Activated CD8-positive, alpha-beta T cell treated with anti-CD3 and anti-CD28 coated beads for 36 hours (primary cell): ENCODE data around the gene SYNC. TPM values are rescaled to one million over a fixed set of nuclear protein-coding genes. Genes with fewer than 3 reads are reported as not detected.
A peak's percentile ranks its signal among the peaks of the same experiment; 100 is the strongest.
"Not testable (repeated sequence)": the region's sequence is repeated elsewhere in the genome, so short reads cannot be mapped to it uniquely, and the experiment has no call there.

ENCODE experiments used
- ATAC-seq: fragments of 200-7000 bp; cut with Tn5 transposase; one replicate; pipeline ENCODE4 v1.10.0; 2021; ENCODE audit warnings: mild to moderate bottlenecking, moderate library complexity
- CTCF ChIA-PET: fragments of 350-600 bp; sonication (Branson Sonifier 250); formaldehyde crosslinking; loops from one replicate; lab custom pipeline; 2021; ENCODE audit warnings: antibody characterized with exemption; lab: Charles Lee
- POLR2A ChIA-PET: fragments of 350-600 bp; sonication (Branson Sonifier 250); formaldehyde crosslinking; loops from one replicate; lab custom pipeline; 2021; ENCODE audit warnings: antibody characterized with exemption; lab: Charles Lee
- DNase-seq: peaks from one replicate; pipeline ENCODE4 v3.0.0-alpha.2; 2020
- H3K27ac Mint-ChIP-seq: one replicate; pipeline ENCODE4 v1.8.0; 2021; ENCODE audit warnings: mild to moderate bottlenecking, mixed read lengths
- H3K27me3 Mint-ChIP-seq: one replicate; pipeline ENCODE4 v1.8.0; 2021; ENCODE audit warnings: mixed read lengths
- H3K36me3 Mint-ChIP-seq: one replicate; pipeline ENCODE4 v1.8.0; 2021; ENCODE audit warnings: low read depth, mixed read lengths
- H3K4me1 Mint-ChIP-seq: one replicate; pipeline ENCODE4 v1.8.0; 2021; ENCODE audit warnings: low read depth, mixed read lengths
- H3K4me3 Mint-ChIP-seq: one replicate; pipeline ENCODE4 v1.8.0; 2021; ENCODE audit warnings: mild to moderate bottlenecking, moderate library complexity, mixed read lengths
- H3K9me3 Mint-ChIP-seq: one replicate; pipeline ENCODE4 v1.8.0; 2021; ENCODE audit warnings: mixed read lengths
- CTCF ChIP-seq: fragments of 200-600 bp; IDR thresholded peaks from one replicate; pipeline ENCODE4 v1.8.0; 2022; ENCODE audit warnings: antibody characterized with exemption, mild to moderate bottlenecking
- intact Hi-C: fragments of 100-400 bp; cut with micrococcal nuclease; formaldehyde crosslinking; loops from one replicate; pipeline ENCODE4 v1.10.0; 2022
- total RNA-seq, 2 experiments: library from RNA; stranded (reverse); gene quantifications; one replicate each; pipeline ENCODE4 v1.2.3, GENCODE V29; 2021

Gene SYNC
- total RNA-seq, 2 experiments from 2014 or later = not detected

DNA sequence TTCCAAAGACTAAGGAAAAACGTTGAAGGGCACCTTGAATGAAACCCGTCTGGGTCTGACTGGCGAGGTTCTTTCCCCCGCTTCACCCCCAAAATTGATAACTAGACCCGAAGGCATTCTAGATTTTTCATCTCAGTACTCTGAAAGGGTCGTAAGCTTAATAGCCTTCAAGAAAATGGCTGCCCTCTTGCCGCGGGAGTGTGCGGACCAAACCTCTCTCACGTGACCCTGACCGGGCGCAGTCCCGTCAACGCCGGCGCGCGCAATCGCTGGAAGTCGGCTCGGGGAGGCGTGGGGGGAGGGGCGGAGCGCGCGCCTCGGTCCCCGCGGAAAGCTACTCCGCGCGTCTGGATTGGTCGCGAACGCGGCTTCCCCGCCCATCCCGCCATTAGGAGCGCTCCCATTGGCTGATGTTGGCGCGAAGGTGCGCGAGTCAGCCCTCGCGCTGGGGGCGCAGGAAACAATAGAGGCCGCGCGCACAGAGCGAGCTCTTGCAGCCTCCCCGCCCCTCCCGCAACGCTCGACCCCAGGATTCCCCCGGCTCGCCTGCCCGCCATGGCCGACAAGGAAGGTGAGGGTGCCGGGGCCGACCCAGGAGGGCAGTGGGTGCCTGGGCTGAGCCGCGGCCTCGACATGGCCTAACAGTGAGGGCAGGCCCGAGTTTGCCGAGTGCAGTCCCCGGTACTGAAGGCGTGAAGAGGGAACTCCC, 51.7 kb downstream of the SYNC start, which contains the start of gene RBBP4:
Gene RBBP4 (plus strand): TSS at position 457 of the 709 bp plus-strand sequence. CDS start 99 bp downstream, at position 556.
- ATAC-seq (peak; percentile 89), DNase-seq (peak; percentile 97)
- Mint-ChIP-seq H3K27me3 (no peaks in the 10 kb centered on the region), H3K4me3 (peak within 1 kb of the TSS; percentile 99), H3K9me3 (no peaks in the 10 kb centered on the region), H3K36me3 (peaks cover 49% of the 10 kb centered on the region), H3K4me1 (peaks cover 38% of the 10 kb centered on the region), H3K27ac (peak within 1 kb of the TSS; percentile 100)
- no peak for TF ChIP-seq CTCF
- POLR2A ChIA-PET = interaction anchor here (0.7 to 3.1 kb wide), 16 partner anchors 8 to 256 kb away, joined by 3 to 17 read pairs (median 4); partner anchors contain the start of genes BSDC1, S100PBP and YARS1
- intact Hi-C loops = no loop called here
- CTCF ChIA-PET = interaction anchor here (0.7 to 1.7 kb wide), 3 partner anchors 55 to 131 kb away, joined by 3 to 8 read pairs (median 4); no protein-coding TSS in a partner anchor

DNA sequence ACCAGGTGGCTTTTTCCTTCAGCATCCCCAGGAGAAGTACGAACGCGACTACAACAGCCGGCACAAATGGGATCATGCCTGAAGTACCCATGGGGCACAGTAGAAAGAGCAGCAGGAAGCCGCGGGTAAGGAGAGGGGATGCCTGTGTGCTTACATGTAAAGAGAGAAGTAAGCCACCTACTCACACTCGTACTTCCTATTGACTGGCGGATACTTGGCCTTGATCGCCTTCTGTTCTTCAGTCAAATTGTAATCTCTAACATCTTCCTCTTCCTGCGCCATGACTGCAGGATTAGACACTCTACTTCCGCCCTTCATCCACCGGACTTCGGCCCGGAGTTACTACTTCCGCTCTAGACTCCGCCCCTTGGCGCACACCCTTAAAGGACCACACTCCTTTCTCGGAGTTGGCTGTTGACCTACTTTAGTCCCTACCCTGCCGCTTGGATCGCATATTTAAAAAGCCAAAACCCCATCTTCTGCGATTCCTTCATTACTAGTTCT, 52.3 kb downstream of the SYNC start, which contains the start of gene ZBTB8OS:
Gene ZBTB8OS (minus strand): TSS at position 303 of the 504 bp plus-strand sequence. CDS start 21 bp downstream, at position 282.
- H3K36me3 Mint-ChIP-seq = peaks cover 45% of the 10 kb centered on the region
- intact Hi-C loops = no loop called here

GRCh38 chr1:32647308-32648134, 55.0 kb downstream of the SYNC start:
- intact Hi-C loops = no loop called here
- no peaks in the 10 kb centered on the region for H3K9me3 Mint-ChIP-seq
- H3K27ac Mint-ChIP-seq = peak overlapping the region; percentile 60
- H3K27me3 Mint-ChIP-seq = no peaks in the 10 kb centered on the region
- ATAC-seq = no peak
- ChIA-PET POLR2A (interaction anchor here (0.6 kb wide), 1 partner anchor 400 kb away, joined by 3 read pairs; no protein-coding TSS in a partner anchor), CTCF (no interaction called here)
- no peak for TF ChIP-seq CTCF
- peak; percentile 45 for DNase-seq
- H3K4me1 Mint-ChIP-seq = peaks cover 16% of the 10 kb centered on the region
- H3K36me3 Mint-ChIP-seq = peaks cover 31% of the 10 kb centered on the region
- peak overlapping the region; percentile 99 for H3K4me3 Mint-ChIP-seq

More for the DNA sequence above, 52.3 kb downstream of the SYNC start, which contains the start of gene ZBTB8OS:
- peak within 1 kb of the TSS; percentile 100 for H3K27ac Mint-ChIP-seq
- CTCF ChIA-PET = interaction anchor here (1.0 to 1.7 kb wide), 2 partner anchors 55 to 130 kb away, joined by 3 to 8 read pairs; no protein-coding TSS in a partner anchor
- H3K9me3 Mint-ChIP-seq = no peaks in the 10 kb centered on the region
- POLR2A ChIA-PET = interaction anchor here (0.8 to 3.1 kb wide), 13 partner anchors 8 to 256 kb away, joined by 3 to 17 read pairs (median 4); partner anchors contain the start of genes BSDC1, S100PBP and YARS1
- no peaks in the 10 kb centered on the region for H3K27me3 Mint-ChIP-seq
- DNase-seq = peak; percentile 92
- peak; percentile 79 for ATAC-seq
- TF ChIP-seq CTCF = no peak
- H3K4me3 Mint-ChIP-seq = peak within 1 kb of the TSS; percentile 99
- H3K4me1 Mint-ChIP-seq = peaks cover 32% of the 10 kb centered on the region

GRCh38 chr1:32644426-32644825, 58.1 kb downstream of the SYNC start:
- no peak overlapping the region for H3K4me3 Mint-ChIP-seq
- no peak for DNase-seq
- no peaks in the 10 kb centered on the region for H3K9me3 Mint-ChIP-seq
- ChIA-PET CTCF (no interaction called here), POLR2A (no interaction called here)
- H3K27ac Mint-ChIP-seq = no peak overlapping the region
- H3K36me3 Mint-ChIP-seq = peaks cover 15% of the 10 kb centered on the region
- intact Hi-C loops = no loop called here
- TF ChIP-seq CTCF = no peak
- H3K4me1 Mint-ChIP-seq = peaks cover 13% of the 10 kb centered on the region
- no peak for ATAC-seq
- no peaks in the 10 kb centered on the region for H3K27me3 Mint-ChIP-seq

- H3K36me3 Mint-ChIP-seq = peaks cover 12% of the 10 kb centered on the region
- H3K27me3 Mint-ChIP-seq, CTCF ChIA-PET: not testable (repeated sequence)
Observed at GRCh38 chr1:32642292-32642827, 60.2 kb downstream of the SYNC start.

More at GRCh38 chr1:32642292-32642827, 60.2 kb downstream of the SYNC start:
- H3K4me1 Mint-ChIP-seq, ATAC-seq, H3K9me3 Mint-ChIP-seq, H3K4me3 Mint-ChIP-seq, DNase-seq, H3K27ac Mint-ChIP-seq, intact Hi-C loops: not testable (repeated sequence)
- POLR2A ChIA-PET = interaction anchor here (1.4 kb wide), 1 partner anchor 9 kb away, joined by 5 read pairs; the partner anchor contains the start of genes RBBP4 and ZBTB8OS
